NCI-H524 treated with DMSO at 0.1 percent for 48 hours (cell line): ENCODE measurements around the gene C1orf216.
"Not testable (repeated sequence)": the region's sequence is repeated elsewhere in the genome, so short reads cannot be mapped to it uniquely, and the experiment has no call there.

Experiments
- DNase-seq: peaks from one replicate; lab custom pipeline; 2025; lab: John Stamatoyannopoulos, UW

Gene C1orf216, protein sequence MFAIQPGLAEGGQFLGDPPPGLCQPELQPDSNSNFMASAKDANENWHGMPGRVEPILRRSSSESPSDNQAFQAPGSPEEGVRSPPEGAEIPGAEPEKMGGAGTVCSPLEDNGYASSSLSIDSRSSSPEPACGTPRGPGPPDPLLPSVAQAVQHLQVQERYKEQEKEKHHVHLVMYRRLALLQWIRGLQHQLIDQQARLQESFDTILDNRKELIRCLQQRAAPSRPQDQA

DNA sequence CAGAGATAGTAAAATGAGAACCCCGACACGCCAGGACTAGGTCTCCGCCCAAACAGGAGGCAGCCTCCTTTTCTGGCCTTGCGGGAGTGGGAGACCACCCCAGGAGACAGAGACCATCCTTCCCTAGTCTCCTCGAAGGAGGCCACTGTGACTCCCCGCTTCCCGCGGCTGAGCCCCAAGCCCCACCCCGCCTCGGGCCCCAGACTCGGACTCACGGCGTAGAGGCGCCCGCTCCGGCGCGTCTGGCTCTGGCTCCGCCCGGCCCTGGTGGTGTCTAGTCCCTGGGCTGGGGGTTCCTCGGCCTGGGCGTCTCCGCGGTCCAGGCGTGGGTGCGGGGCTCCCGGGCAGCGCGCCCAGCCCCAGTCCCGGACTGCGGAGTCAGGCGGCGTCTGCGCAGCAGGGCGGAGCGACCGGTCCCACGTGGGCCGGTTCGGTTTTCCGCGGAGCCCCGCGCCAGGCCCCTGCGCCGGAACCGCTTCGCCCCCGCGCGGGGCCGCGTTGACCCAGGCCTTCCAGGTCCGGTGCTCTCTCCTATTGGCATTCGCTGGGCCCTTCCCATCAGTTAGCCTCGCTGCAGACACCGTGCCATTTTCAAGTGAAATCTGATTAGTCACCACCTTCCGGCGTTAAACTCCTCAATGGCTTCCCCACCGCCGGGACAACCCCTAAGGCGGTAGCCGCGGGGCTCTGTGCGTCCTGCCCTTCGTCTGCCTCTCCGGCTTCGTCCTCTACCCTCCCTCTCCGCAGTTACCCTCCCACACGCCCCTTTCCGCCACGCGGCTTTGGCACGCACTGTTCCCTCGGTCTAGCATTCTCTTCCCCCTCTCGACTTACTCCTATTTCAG is at the start of gene C1orf216:
TSS of gene C1orf216 (minus strand) at position 393 of the 845 bp plus-strand sequence. CDS start 2,563 bp downstream, outside the sequence.
- DNase-seq = no peak

DNA sequence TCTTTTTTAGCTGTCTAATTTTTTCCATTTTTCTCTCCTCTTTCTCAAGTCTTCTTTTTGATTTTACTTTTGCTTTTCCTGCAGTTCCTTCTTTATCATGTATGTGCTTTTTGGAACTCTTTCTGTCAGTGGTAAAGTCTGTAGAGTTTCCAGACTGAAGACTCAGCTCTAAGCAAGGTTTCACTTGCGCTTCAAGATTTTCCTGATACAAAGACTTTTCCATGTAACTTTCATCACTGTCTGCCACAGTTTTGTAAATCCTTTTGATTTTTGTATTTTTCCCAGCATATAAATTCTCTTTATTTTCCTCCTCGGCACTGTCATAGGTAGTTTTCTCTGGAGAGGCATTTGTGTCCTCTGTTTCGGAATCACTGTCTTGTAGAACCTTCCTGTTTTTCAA is 45.6 kb upstream of the C1orf216 start:
- no peak for DNase-seq

DNA sequence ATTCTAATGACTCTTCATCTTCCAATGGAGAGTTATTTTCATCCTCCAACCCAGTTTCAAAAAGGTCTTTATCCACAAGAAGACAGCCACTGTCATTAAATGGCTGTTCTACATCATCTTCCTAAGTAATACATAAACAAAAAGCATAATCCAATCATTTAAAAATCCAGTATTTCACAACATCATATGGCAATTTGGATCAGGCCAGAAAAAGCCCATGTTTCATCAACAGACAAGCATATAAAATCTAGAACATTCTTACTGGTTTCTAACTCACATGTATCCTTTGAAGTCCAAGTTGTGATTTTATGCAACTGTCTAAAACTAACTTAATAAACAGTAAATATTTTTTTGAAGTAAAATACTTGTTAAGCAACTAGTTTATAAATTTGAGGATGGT is 44.5 kb upstream of the C1orf216 start:
- DNase-seq = no peak

DNA sequence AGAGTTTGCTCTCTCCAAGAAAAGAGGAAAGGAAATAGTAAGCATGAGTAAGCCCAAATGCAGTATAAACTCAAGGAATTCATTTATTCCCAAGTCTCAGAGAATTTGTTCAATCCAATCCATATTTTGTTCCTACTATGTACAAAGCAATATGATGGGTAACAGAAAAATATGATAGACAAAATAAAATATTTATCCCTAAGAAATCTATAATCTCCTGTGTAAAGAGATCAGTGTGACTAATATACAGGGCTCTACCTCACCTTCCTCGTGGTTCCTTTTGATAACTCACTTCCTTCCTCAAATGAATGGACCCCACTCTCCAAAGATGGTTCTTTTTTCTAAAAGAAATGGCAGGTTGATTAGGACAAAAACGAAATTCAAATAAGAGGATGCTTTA is 43.5 kb upstream of the C1orf216 start:
- no peak for DNase-seq

DNA sequence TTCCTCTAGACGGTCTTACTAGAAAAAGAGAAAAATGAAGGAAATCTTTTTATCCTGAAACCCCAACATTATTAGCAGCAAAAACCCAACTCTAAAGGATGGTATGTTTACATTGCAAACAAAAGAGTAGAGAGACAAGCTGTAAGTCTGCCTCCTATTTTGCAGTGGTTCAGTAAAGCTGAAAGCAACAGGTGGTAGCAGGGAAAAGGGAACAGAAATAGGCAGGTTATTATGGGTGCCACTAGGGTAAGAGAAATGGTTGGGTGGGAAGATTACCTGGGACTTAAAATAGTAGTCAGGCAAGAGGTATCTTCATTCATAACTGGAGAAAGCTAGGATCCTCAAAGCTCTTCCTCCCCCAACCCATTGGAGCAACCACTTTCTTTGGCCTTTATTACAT is 37.4 kb upstream of the C1orf216 start:
- no peak for DNase-seq

DNA sequence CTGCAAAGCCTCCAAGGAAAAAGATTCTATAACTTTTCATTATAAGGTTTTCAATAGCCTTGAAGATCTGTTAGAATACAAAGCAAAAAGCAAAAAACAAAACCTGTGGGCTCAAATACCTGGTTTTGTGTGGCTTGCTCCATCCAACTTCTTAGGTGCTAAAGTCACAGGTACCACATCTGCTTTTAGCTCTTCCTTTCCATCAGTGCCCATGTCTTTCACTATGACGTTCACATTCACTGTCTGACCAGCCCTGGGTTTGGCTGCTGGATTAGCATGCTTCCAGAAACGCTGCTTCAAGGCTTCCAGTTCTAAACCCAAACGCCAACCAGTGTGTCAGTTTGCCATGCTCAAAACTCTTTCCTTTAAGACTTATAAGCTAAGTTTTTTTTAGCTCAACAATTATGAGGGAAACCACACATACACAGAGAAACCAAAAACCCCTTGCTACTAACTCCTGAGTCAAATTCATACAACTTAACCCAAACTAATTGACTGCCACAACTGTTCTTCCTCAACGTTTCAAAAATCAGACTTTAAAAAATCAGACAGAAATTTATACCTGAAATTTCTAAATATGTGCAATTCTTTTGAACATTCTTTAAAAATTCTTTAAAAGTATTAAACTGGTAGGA is 35.1 kb upstream of the C1orf216 start:
- DNase-seq = no peak

DNA sequence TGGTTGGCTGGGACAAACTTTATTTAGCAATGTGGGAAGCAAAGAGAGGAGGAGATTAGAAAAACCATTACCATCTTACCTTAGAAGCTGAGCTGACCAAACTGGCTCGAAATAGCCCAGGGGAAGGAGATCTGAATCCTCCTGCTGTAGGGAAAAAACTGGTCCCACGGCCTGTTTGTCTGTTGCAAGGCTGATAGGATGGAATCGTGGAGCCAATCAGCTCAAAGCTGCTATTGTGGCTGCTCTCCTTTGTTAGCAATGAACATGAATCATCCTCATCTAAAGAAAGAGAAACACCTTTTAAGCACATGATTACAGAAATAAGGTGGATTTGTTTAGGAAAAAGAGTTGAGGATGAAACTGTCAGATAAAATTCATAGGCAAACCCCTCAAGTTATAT is 29.6 kb upstream of the C1orf216 start:
- no peak for DNase-seq

DNA sequence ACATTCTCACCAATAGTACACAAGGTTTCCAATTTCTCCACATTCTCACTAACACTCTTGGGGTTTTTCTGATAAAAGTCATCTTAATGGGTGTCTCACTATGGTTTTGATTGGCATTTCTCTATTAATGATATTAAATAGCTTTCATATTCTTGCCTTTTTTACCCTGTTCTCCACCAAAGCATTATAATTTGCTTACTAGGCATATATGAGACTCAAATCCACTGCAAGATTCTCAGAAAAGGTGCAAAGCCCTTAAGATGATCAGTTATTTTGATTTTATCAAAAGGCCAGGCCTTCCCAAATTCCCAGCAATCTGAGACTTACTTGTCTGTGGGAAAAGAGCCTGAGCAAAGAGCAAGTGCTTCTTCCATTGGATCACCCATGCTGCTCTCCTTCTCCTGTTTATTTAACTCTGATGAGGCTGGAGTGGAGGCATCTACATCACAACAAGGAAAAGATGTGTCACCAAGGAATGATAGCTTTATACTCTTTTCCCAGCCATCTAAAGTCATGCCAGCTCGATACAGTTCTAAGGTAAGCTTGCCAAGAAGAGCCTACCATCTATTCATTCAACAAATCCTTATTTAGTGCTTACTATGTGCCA is 26.5 kb upstream of the C1orf216 start:
- no peak for DNase-seq

GRCh38 chr1:35737120-35737519 is 18.4 kb upstream of the C1orf216 start:
- no peak for DNase-seq

DNA sequence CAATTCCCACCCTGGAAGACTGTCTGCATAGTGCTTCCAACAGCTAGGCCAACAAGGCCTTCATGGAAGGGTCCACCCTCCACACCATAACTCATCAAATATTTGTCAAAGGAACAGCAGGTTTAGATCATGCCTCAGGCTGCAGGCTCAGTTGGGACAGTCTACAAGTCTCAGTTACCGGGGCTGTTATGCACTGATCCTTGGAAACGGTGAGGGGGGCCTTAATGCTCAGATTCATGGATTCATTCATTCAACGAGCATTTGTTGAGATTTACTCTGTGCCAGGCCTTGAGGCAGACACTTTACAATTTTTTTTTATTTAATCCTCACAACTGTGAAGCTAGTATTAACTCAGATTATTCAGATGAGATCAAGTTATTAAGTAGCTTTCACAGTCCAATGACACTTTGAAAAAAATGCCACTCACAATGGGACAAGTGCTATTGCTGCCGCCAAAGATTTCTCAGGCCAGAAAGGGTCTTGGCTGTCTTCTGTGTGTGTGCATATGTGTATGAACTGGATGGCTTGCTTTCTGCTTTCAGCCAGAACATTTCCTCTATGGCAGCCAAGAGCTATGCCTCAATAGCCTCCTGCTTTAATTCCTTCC is 8.9 kb upstream of the C1orf216 start:
- no peak for DNase-seq

- no peak for DNase-seq
Measured at GRCh38 chr1:35726450-35727433, 8.1 kb upstream of the C1orf216 start.

- DNase-seq = no peak
Measured at GRCh38 chr1:35725596-35725995, 6.9 kb upstream of the C1orf216 start.

GRCh38 chr1:35717911-35718476 is 690 bp downstream of the C1orf216 start:
- no peak for DNase-seq

GRCh38 chr1:35715568-35716002 is 3.1 kb downstream of the C1orf216 start:
- peak; percentile 13 for DNase-seq

DNA sequence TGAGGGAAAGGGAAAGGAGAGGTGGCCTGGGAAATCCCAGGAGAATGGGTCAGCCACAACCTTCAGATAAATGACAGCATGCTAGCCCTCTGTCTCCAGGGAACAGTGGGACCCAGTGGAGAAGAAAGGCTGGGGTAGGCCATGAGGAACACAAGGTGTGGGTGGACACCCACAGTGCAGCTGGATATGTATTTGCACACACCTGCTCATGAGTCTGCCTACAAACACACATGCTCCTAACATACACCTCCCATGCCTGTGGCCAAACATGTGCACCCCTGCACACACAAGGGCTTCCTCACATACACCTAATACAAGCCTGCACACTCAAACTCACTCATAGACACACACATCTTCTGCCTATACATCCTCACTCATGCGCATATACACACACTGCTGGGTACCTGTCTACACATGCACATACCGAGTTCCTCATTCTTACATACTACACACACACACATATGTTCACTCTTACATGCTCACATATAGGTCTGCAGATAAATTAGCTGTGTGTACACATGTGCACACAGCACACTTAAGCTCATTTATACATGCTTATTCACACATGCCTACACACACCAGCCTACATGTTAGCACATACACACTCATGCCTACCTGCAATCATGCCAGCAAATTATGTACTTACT is 3.6 kb downstream of the C1orf216 start:
- DNase-seq = no peak

DNA sequence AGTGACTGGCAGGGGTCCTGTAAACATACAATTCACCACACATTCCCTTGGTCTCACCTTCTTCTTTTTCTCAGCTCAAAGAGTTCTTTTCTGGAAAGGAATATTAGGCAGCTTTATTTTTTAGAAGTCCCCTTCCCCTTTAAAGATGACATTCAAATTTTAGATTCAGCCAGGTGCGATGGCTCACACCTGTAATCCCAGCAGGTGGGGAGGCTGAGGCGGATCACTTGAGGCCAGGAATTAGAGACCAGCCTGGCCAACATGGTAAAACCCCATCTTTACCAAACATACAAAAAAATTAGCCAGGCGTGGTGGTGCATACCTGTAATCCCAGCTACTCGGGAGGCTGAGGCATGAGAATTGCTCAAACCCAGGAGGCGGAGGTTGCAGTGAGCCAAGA is 7.6 kb downstream of the C1orf216 start:
- not testable (repeated sequence) for DNase-seq

DNA sequence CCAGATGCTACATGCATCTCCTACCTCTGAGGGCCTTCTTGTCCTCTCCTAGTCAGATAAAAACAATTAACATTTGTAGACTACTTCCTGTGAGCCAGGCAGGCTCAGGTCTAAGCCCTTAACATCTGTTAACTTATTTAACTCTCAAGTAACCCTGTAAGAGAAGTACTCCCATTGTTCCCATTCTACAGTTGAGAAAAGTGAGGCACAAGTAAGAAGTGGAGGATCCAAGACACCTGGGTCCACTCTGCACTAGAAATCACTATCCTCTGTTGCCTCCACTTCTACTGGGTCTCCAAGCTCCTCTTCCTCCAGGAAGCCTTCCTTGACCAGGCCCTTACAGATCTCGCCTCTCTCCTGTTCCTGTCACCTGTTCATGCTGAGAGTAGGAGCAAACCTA is 9.7 kb downstream of the C1orf216 start:
- no peak for DNase-seq

- no peak for DNase-seq
Measured at GRCh38 chr1:35708441-35708921, 10.2 kb downstream of the C1orf216 start.

- no peak for DNase-seq
Measured at GRCh38 chr1:35707601-35708440, 10.9 kb downstream of the C1orf216 start.
